Mucosa of descending colon (tissue), 3 donors: ENCODE measurements around the gene MARCHF2. TPM values are rescaled to one million over a fixed set of nuclear protein-coding genes. Genes with fewer than 3 reads are reported as not detected.
A peak's percentile ranks its signal among the peaks of the same experiment; 100 is the strongest.
"Not testable (repeated sequence)": the region's sequence is repeated elsewhere in the genome, so short reads cannot be mapped to it uniquely, and the experiment has no call there.

ENCODE experiments used
- ATAC-seq: fragments of 200-7000 bp; cut with Tn5 transposase; one replicate; pipeline ENCODE4 v1.9.1; 2020; ENCODE audit warnings: mild to moderate bottlenecking, moderate library complexity
- DNase-seq, 3 donors: peaks; one replicate each; pipeline ENCODE4 v3.0.0-alpha.2; 2020
- H3K36me3 ChIP-seq: fragments of 200-600 bp; one replicate; pipeline ENCODE4 v1.8.0; 2021; ENCODE audit warnings: low read depth, mild to moderate bottlenecking
- H3K4me1 ChIP-seq: fragments of 200-600 bp; one replicate; pipeline ENCODE4 v1.8.0; 2021; ENCODE audit warnings: low read depth, mild to moderate bottlenecking
- H3K4me3 ChIP-seq: fragments of 200-600 bp; one replicate; pipeline ENCODE4 v1.8.0; 2021; ENCODE audit warnings: mild to moderate bottlenecking
- H3K9me3 ChIP-seq: fragments of 200-600 bp; one replicate; pipeline ENCODE4 v1.8.0; 2021; ENCODE audit warnings: mild to moderate bottlenecking
- intact Hi-C, 2 donors: fragments of 100-400 bp; cut with DNase I in 1 of 2; cut with micrococcal nuclease in 1 of 2; formaldehyde crosslinking; loops; one replicate each; pipeline versions ENCODE4 v1.11.0 to v1.11.1; 2022; cut with DNase I, micrococcal nuclease
- total RNA-seq, 3 donors: library from RNA; stranded (reverse); fragmentation: NEBNext Ultra II Directional in 2 of 3; extraction: Animal tissue kit (Norgen Biotek cat#: 25700) in 2 of 3; gene quantifications; one replicate each; pipeline versions ENCODE4 v1.2.1 to v1.2.4, GENCODE V29; 2021 to 2023
- TF ChIP-seq, protein P1 (sequence below): fragments of 200-600 bp; IDR thresholded peaks from one replicate; pipeline ENCODE4 v1.8.0; 2022; ENCODE audit warnings: antibody characterized with exemption, mild to moderate bottlenecking
- donor health status: DM: no; HTN: no; CAD: no; lungs with moderate emphysema.
- donor health status: DM: no; HTN: no; CAD: no.
- donor health status: DM: no; HTN: yes; CAD: no.

MARCHF2 gene
- total RNA-seq, 3 donors from 2014 or later, result 27.2 to 62.0 (median 33.8) TPM

DNA sequence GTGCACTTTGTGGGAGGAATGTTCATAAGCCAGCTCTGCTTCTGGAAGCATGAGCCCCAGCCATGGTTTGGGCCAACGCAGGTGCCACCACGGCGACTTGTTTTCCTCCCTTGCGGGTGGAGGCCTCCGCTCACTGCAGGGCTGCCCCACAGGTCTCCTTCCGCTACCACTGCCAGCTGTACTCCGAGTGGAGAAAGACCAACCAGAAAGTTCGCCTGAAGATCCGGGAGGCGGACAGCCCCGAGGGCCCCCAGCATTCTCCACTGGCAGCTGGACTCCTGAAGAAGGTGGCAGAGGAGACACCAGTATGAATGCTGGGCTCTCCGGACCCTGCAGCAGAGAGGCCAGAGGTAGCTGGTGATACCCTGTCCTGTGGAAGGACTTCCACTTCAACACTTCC, 25.1 kb downstream of the MARCHF2 start:
- Histone ChIP-seq H3K36me3 (no peaks in the 10 kb centered on the region), H3K9me3 (no peaks in the 10 kb centered on the region), H3K4me3 (no peak overlapping the region), H3K4me1 (peaks cover 8% of the 10 kb centered on the region)
- TF ChIP-seq, protein P1, sequence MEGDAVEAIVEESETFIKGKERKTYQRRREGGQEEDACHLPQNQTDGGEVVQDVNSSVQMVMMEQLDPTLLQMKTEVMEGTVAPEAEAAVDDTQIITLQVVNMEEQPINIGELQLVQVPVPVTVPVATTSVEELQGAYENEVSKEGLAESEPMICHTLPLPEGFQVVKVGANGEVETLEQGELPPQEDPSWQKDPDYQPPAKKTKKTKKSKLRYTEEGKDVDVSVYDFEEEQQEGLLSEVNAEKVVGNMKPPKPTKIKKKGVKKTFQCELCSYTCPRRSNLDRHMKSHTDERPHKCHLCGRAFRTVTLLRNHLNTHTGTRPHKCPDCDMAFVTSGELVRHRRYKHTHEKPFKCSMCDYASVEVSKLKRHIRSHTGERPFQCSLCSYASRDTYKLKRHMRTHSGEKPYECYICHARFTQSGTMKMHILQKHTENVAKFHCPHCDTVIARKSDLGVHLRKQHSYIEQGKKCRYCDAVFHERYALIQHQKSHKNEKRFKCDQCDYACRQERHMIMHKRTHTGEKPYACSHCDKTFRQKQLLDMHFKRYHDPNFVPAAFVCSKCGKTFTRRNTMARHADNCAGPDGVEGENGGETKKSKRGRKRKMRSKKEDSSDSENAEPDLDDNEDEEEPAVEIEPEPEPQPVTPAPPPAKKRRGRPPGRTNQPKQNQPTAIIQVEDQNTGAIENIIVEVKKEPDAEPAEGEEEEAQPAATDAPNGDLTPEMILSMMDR, result no peak
- ATAC-seq (no peak), DNase-seq (peak in 1 of 3 donors; percentile 29)
- intact Hi-C loops, result no loop called here

DNA sequence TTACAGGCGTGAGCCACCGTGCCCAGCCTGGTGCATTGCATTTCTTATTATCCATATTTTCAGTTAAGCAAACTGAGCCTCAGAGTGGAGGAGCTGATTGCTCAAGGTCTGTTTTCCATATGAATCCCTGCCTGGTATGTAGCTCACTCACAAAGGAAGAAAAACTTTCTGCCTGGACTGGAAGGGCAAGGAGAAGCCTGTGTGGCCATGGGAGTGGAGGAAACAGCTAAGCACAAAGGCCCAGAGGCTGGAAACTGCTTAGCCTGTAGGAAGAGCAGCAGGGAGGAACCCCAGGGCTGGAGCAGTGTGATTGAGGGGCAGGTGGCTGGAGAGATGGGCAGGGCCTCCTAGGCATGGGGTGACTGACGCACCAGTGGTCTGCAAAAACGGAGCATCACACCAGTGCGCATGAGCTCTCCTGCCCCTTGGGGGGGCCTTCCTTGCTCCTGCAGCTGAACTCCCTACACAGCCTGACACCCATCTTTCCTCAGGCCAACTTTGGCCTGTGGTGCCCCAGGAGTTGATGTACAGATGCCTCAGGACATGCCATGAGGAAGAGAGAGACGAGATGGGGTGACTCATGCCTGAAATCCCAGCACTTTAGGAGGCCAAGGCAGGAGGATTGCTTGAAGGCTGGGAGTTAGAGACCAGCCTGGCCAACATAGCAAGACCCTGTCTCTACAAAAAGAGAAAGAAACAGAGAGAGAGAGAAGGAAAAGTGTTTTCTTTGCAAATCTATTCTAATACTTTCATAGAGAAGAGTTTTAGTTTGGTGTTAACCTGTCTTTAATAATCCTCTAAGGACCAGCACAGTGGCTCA, 28.8 kb downstream of the MARCHF2 start:
- DNase-seq (no peak), ATAC-seq (no peak)
- intact Hi-C loops, result no loop called here
- TF ChIP-seq, protein P1, result no peak
- H3K4me1 ChIP-seq, result peaks cover 17% of the 10 kb centered on the region
- H3K36me3 ChIP-seq, result no peaks in the 10 kb centered on the region
- no peaks in the 10 kb centered on the region for H3K9me3 ChIP-seq
- no peak overlapping the region for H3K4me3 ChIP-seq

DNA sequence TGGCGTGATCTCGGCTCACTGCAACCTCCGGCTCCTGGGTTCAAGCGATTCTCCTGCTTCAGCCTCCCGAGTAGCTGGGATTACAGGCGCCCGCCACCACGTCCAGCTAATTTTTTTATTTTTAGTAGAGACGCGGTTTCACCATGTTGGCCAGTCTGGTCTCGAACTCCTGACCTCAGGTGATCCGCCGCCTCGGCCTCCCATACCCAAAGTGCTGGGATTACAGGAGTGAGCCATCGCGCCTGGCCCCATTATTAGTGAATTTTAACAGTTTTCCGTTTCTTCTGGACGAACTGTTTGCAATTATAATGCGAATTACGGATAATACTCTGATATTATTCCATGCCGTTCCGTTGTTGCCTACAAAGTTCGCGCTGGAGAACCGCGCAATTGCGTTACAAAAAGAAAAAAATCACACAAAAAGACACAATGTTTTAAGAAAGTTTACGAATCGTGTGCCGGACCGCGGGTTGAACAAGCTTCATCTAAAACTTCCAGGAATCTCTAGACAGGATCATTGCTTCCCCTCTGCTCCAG, 31.1 kb downstream of the MARCHF2 start:
- H3K9me3 ChIP-seq, intact Hi-C loops, H3K36me3 ChIP-seq, ATAC-seq: not testable (repeated sequence)
- peak overlapping the region; percentile 99 for H3K4me3 ChIP-seq
- peak in 1 of 3 donors; percentile 17 for DNase-seq
- H3K4me1 ChIP-seq, result peaks cover 38% of the 10 kb centered on the region

DNA sequence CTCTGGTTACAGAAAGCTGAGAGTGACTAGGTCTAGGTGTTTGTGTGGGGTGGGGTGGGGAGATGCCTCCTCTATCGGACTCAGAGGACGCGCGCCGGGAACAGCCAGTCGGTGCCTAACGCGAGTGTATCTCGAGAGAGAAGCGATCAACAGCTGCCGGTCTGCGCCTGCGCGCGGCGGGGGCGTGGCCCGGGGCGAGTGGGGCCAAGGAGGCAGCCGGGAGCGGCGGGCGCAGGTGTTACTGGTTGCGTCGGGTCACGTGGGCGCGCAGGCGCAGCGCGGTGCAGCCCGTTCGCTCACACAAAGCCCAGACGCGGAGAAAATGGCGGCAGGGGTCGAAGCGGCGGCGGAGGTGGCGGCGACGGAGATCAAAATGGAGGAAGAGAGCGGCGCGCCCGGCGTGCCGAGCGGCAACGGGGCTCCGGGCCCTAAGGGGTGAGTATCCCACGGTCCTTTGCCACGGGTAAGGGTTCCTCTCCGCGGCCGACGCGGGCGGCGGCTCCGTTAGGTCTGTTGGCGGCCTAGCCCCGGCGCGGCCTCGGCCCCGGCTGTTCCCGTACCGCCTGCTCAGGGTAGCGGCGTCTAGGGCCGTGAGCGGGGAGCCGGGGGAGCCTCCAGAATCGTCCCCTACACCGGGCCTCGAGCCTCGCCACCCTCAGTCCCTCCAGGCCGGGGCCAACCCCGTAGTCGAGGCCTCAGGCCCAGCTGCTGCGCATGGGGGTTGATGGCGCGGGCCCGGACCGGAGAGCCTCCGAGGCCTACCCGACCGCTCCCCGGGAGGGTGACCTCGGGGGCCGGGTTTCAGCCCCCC, 31.8 kb downstream of the MARCHF2 start, which contains the start of gene HNRNPM:
Gene HNRNPM, plus strand, starts transcription at position 299 of the 811 bp plus-strand sequence. Its CDS starts 24 bp downstream, at position 323.
- Histone ChIP-seq H3K4me3 (peak within 1 kb of the TSS; percentile 99), H3K9me3 (no peaks in the 10 kb centered on the region), H3K4me1 (peaks cover 38% of the 10 kb centered on the region), H3K36me3 (no peaks in the 10 kb centered on the region)
- TF ChIP-seq, protein P1, result no peak
- ATAC-seq, result peak; percentile 97
- peak; percentile 100 for DNase-seq
- intact Hi-C loops, result no loop called here

DNA sequence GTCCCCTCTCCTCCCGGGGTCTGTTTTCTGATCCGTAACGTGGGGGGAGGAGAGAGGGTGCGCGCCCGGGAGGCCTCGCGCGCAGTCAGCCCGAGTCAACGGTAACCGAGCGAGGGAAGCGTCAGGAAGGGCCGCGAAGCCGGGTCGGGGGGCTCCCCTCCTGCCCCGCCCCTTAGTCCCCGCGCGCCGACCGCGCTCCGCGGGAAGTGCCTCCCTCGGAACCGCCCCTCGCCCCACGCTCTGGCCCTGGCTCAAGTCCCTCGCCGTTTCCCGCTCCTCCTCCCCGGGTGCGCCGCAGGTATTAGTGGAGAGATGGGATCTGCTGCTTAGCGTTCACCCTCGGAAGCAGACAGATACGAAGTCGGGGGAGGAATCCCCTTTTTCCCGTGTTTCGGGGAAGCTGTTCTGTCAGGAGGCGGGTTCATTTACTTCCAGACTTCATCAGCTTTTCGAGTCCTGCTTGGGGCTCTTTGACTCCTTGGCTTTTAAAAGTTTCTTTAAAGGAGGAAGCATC, 32.4 kb downstream of the MARCHF2 start:
- peak overlapping the region; percentile 99 for H3K4me3 ChIP-seq
- intact Hi-C loops, result no loop called here
- no peaks in the 10 kb centered on the region for H3K36me3 ChIP-seq
- no peaks in the 10 kb centered on the region for H3K9me3 ChIP-seq
- TF ChIP-seq, protein P1, result no peak
- DNase-seq, result peak; percentile 58 to 81 (median 75)
- H3K4me1 ChIP-seq, result peaks cover 38% of the 10 kb centered on the region
- peak; percentile 60 for ATAC-seq
